GM10266 (cell line): ENCODE results near the gene TMEFF2.

Experiments used
- DNase-seq: peaks from one replicate; pipeline ENCODE4 v3.0.0; 2012; ENCODE audit errors: extremely low spot score
- TF ChIP-seq, protein P1 (sequence below): IDR thresholded peaks from 2 replicates; pipeline ENCODE4 v1.5.1; 2012; ENCODE audit warnings: mild to moderate bottlenecking, low read depth; ENCODE audit not compliant: control insufficient read depth, insufficient read depth; ENCODE audit errors: missing control alignments

TMEFF2 gene

GRCh38 chr2:191981706-191982105 lies 213.0 kb downstream of the TMEFF2 start:
- TF ChIP-seq, protein P1, sequence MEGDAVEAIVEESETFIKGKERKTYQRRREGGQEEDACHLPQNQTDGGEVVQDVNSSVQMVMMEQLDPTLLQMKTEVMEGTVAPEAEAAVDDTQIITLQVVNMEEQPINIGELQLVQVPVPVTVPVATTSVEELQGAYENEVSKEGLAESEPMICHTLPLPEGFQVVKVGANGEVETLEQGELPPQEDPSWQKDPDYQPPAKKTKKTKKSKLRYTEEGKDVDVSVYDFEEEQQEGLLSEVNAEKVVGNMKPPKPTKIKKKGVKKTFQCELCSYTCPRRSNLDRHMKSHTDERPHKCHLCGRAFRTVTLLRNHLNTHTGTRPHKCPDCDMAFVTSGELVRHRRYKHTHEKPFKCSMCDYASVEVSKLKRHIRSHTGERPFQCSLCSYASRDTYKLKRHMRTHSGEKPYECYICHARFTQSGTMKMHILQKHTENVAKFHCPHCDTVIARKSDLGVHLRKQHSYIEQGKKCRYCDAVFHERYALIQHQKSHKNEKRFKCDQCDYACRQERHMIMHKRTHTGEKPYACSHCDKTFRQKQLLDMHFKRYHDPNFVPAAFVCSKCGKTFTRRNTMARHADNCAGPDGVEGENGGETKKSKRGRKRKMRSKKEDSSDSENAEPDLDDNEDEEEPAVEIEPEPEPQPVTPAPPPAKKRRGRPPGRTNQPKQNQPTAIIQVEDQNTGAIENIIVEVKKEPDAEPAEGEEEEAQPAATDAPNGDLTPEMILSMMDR: no peak
- no peak for DNase-seq

DNA sequence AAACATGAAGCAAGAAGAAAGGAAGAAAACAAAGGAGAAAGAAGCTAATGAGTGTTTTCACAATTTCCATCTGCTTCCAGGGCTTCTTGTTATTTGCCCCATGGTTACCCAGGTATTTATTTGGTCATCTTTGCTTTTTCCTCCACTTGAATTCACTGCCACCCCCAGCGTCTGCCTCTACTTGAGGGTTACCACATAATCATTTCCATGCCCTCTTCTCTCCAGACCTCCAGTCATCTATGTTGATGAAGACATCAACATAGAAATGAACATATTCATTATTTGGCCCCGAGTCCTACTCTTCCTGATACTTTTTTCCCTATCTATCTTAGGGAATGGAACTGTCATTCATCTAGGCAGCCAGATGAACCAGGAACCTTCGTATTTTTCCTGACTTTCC lies 214.2 kb downstream of the TMEFF2 start:
- TF ChIP-seq, protein P1: no peak
- DNase-seq: no peak

GRCh38 chr2:191979221-191979730 lies 215.5 kb downstream of the TMEFF2 start:
- TF ChIP-seq, protein P1: no peak
- DNase-seq: no peak

DNA sequence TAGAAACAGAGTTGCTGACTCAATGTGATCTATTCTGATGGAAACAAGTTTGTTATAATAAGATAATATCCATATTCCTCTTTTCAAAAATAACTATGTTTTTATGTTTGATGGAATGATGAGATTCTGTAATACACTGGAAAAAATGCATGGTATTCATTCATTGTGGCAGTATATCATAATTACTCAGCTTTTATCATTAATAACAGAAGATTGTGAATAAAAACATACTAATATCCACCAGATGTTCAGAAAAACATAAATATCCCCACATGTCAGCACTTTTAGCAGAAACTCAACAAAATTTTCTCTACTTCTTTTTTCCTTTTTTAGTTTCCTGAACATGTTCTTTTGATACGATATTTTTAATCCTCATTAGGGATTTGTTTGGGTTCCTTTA lies 217.0 kb downstream of the TMEFF2 start:
- TF ChIP-seq, protein P1: no peak
- DNase-seq: no peak

DNA sequence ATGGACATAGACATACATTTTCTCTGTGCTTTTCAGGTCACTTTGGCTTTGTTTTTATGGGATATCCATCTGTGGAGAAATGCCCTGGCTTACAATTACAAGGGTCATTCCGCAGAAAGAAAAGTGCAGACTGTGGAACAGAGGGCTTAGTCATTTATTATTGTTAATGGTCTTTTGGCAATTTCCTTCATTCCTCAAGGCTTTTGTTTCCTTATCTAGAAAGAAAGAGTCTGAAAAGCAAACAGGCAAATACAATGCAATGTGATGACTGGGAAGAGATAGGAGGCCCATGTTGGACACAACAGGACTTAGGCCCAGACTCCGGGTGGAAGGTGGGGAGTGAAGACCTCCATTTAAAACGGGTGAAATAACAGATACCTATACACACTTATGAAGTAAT lies 218.3 kb downstream of the TMEFF2 start:
- TF ChIP-seq, protein P1: no peak
- DNase-seq: no peak

GRCh38 chr2:191974676-191975075 lies 220.1 kb downstream of the TMEFF2 start:
- TF ChIP-seq, protein P1: no peak
- DNase-seq: no peak

DNA sequence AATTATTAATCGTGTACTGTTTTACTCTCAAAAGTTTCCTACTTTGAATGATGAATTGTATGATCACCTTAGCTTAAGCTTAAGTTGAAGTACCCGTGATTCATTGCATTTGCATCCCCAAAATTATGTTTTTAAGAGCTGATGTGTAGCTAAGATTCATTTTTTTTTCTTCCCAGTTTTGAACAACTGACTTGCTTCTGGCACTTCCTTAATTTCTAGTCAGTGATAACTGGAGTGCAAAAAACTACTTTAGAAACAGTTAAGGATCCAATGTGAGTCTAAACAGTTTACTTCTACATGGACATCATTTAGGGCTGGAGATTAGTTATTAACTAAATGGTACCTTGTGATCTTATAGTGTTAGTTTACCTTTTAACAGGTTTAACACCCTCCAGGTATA lies 223.9 kb downstream of the TMEFF2 start:
- DNase-seq: no peak
- TF ChIP-seq, protein P1: no peak
